GM18511 (cell line): Measurements from ENCODE around the gene TRAPPC12.
A peak's percentile ranks its signal among the peaks of the same experiment; 100 is the strongest.
"Not testable (repeated sequence)": the region's sequence is repeated elsewhere in the genome, so short reads cannot be mapped to it uniquely, and the experiment has no call there.

Experiments used
- ATAC-seq: cut with Tn5 transposase; IDR thresholded peaks from one replicate; pipeline ENCODE4 v1.9.1; 2021; ENCODE audit warnings: mild to moderate bottlenecking, moderate library complexity; ENCODE audit not compliant: unreplicated experiment

Gene TRAPPC12

DNA sequence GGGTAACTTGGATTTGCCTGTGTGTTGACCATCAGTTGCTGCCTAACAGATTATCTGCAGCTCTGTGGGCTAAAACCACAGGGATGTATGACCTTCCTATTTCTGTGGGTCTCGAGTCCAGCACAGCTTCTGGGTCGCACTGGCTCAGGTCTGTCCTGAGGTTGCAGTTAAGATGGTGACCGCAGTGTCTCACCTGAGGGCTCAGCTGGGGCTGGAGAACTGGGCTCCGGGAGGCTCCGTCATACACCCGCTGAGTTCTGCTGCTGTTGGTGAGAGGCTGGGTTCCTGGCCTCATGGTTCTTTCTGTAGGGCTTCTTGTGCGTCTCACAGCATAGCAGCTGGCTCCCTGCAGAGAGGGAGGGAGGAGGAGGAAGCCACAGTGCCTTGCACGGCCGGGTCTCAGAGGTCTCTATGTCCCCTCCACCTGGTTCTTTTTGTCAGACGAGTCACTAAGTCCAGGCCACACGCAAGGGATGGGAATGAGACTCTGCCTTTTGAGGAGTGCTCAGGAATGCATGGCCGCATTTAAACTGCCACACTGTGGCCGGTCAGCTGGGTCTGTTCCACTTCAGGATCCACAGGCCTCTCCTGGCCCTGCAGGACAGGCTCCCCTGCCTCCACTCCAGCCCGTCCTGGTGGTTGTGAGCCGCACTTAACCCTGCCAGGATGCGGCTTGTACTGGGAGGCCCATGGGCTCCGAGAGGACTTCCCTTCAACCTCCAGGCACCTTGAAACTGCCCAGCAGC is 72.6 kb downstream of the TRAPPC12 start:
- ATAC-seq = no peak

DNA sequence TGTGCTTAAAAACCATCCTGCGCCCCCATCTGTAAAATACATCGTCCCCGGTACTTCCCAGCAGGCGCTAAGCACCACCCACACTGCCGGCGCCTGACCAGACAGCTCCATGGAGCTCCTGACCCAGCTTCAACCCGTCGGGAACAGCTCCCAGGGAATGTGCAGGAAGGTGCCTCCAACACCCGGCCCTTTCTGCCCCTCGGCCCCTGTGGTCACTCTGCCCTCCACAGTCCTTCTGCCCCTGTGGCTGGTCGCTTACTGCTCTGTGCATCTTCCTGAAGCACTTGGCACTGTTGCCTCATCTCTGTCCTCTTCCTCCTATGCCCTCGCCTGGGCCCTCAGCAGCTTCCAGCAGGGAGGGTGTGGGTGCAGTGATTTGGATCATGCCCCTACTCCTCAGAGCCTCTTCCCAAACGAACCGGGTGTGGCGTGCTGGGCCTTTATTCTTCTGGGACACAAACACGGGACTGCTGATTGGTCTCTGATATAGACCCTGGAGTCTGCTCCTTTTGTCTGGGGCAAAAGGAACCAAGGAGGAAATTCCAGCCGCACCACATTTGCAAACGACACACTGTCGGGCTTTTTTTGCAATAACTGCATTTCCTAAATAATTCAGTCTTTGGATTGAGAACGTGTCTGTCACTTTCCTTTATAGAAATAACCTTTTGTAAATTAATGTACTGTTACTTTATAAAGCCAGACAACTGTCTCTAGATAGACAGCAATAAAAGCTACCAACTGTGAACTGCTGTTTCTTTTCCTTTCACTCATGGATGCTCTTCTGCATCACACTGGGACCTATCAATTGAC is 73.9 kb downstream of the TRAPPC12 start:
- no peak for ATAC-seq

DNA sequence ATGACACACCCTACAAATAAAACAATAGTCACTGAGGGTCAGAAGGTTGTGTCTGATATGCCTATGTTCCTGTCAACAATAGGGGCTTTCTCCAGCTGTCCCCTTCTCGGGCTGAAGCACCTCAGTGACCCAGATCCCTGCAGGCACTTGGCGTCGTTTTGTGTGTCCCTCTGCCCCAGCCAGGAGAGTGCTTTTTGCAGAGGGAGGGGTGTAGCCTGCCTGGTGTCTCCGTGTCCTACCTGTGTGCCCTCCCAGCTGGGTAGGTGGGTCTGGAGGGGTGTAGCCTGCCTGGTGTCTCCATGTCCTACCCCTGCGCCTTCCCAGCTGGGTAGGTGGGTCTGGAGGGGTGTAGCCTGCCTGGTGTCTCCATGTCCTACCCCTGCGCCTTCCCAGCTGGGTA is 74.5 kb downstream of the TRAPPC12 start:
- not testable (repeated sequence) for ATAC-seq

DNA sequence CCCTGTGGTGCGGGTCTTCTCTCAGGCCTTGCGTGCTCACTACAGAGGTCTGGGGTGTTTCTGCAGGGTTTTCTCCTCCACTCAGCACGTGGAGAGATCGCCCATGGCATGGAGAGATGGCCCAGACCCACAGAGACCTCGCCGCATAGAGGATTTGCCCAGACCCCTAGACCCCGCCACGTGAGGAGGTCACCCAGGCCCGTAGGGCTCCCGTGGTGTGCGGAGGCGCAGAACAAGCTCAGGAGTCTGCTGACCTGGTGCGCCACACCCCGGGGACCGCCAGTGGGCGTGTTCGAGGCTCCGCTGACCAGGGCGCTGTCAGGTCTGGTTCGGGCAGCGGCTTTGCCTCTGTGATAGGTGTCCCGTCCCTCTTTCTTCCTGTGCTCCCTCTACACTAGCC is 75.3 kb downstream of the TRAPPC12 start:
- ATAC-seq = no peak

DNA sequence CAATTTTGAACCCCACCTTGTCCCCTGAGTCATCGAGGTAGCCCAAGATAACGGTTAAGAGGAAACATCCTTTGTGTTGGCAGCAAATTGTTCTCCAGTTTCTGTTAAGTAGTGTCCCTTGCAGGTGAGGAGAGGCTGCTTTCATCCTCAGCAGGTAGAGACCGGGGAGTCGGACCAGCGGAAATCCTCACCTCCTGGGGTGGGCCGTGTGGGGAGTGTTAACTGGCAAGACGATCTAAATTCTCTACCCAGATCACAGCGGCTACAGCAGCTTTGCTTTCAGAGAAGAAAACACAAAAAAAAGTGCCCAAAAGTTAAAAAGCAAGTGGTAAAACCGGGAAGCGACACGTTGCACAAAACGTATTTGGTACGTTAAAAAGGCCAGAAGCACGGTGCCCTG is 76.6 kb downstream of the TRAPPC12 start:
- no peak for ATAC-seq

DNA sequence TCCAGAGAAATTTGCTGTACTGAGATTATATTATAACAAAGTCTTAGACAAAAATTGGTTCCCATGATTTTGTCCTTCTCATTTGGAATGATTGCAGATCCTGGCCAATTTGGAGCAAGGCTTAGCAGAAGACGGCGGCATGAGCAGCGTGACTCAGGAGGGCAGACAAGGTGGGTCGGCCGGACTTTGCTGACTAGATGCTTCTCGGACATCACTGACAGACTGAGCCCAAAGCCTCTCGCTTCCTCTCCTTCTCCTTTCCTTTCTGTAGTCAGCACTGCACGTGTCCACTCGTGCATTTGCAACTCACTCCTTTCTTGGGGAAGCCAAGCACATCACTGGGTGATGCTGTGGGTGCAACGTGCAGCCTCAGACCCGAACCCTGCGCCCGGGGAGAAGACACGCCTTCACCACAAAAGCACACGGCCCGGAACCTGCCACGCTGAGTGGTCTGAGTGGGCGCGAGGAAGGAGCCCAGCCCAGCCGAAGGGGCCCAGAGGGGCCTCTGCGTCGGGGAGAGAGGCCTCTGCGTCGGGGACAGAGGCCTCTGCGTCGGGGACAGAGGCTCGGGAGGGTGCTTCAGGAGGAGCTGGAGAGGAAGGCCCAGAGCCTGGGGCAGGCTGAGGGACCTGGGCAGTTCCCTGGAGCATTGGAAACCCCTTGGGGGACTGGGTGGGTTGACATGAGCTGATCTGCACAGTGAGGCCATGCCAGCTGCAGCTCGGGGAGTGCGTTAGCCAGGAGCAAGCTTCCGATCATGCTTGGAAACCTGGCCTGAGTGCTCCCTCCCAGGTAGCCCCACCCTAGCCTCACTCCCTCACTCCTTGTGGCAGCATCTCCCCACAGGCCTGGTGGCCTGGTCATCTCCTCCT is 78.3 kb downstream of the TRAPPC12 start:
- ATAC-seq = no peak

DNA sequence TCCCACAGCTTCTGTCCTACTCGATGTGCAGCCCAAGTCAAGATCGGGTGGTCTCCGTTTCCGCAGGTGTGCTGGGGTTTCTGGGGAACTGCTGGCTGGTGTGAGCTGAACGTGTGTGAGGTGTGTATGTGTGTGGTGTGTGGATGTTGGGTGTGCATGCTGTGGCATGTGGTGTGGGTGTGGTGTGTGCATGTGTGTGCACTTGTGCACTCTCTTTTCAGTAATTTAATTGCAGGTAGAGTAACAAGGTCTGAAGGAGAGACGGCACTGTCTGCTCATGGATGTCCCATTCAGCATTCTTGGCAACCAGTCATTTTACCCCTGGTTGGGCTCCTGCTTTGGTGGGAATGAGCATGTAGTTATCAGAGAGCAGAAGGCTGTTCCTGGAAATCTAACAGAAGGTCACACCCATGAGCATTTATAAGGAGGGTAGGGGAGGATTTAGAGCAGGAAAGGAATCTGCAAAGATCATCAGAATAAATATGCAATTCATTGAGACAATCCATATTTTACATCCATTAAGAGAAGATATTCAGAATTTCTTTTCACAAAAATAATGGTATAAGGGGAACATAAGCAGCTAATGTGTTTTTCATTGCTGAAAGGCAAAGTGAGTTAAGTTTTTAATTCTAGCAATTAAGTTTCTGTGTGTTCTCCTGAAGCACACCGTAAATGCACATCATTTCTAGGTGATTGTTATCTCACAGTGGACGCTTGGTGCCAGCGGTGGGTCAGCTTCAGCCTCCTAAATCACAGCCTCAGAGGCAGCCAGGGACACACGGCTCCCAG is 79.1 kb downstream of the TRAPPC12 start:
- no peak for ATAC-seq

DNA sequence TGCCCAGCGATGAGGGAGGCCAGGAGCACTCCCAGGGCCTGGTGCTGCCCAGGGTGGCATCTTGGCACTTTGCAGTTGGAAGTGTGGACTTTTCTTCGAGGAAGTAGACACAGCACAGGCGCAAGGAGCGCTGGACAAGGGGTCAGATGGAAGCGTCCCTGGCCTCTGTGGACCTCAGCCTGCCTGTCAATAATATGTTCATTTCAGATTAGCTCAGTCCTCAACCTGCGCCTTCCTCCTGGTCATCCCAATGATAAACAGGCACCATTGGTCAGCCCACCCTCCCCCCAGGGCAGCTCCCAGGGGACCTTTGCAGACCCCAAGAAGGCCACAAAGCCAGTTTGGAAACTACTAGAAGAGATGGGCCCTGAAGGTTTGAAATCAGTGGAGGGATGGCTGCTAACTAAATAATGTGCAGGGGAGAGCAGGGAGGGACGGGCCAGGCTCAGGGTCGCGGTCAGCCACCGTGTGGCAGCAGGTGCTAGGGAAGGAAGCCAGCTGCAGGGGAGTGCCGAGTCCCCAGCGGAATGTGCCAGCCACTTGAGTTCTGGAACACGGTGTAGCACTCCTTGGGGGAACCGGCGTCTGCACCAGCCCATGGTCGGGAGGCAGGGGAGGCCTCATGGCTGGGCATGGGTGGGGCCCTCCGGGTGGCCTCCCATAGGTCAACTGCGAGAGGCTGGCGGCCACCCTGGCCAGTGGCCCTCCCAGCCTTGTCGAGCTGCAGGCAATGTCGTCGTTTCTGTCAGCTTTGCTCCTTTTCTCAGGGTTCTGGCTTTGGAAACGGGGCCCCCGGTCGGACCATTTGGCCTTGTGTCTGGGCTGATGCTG is 79.9 kb downstream of the TRAPPC12 start:
- no peak for ATAC-seq

DNA sequence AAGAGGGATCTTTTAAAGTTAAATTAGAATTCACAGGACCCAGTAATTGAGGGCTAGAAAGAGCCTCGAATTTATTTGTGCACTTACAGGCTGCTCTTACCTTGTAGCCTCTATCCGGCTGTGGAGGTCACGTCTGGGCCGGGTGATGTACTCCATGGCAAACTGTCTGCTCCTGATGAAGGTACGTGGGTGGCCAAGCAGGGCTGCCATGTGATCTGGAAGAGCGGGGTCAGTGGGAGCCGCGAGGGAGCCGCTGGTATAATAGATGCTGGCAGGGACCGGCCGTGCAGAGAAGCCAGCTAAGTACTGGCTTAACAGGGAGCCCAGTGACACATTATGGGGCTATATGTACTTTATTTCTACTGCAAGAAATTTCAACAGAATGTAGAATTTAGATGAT is 80.7 kb downstream of the TRAPPC12 start:
- no peak for ATAC-seq

DNA sequence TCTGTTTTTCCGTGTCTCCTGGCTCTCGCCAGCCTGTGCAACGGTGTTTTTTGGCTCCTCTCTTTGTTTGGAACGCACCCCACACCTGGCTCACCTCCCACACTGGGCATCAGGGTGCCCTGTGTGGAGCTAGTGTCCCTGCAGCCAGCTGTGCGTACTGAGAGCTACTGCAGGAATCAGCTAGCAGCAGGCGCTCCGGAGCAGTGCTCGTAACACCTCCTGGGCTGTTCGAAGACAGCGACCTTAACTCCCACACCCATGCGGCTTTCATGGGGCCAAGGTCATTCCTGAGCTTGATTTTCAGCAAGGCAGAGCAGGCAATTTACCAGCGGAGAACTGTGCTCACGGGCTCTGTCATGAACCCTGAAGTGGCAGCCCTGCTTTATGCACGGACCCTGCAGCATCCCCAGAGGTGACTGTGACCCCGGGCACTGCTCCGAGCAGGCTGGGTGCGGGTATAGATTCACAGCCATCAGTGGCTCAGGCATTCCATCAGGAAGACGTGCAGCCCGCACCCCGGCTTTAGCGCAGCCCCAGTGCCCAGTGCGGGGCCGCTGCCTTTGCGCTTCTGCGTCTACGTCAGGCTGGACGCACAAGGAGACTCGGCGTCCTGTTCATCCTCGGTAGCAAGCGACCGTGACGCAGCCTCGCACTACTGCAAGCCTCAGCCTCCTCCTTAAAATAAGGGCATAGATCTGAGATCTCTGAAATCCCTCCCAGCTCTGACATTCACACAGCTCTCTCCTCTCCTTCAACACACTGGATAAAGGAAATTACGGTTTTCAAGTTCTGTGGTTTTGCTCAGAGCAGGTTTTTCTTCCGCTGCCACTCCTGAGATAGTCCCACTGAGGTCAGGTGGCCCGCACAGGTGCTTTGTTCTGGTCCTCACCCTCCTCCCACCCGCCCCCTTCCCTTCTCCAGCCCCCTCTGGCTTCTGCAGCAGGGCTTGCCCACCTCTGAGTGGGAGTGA is 81.6 kb downstream of the TRAPPC12 start:
- ATAC-seq = no peak

DNA sequence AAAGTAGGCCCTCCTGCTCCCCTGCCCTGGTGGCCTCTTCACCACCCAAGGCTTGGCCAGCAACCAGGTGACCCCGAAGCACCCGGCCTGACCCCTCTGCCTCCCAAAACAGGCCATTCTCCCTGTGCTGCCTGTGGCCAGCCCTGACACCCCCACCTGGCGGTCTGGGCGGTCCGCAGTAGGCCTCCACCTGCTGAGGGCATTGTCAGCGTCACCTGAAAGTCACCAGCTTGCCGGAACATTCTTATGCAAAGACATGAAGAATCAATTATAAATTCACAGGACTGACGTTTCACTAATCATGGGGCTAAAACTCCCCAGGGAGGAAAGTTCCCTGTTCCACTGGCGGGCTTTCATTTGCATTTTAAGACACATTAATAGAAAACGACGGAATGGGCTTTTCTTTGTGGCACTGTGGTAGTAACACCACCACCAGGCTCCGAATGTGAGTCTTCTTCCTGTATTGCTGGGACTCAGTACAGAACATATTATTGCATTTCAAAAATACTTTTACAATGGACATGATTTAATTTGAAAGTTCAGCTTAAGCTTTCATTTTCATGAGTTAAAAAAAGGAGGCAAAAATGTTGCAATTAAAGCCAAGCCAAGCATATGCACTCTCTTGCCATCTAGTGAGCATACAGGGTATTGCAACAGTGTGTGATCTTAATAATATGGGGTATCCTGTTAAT is 82.5 kb downstream of the TRAPPC12 start:
- peak; percentile 81 for ATAC-seq

DNA sequence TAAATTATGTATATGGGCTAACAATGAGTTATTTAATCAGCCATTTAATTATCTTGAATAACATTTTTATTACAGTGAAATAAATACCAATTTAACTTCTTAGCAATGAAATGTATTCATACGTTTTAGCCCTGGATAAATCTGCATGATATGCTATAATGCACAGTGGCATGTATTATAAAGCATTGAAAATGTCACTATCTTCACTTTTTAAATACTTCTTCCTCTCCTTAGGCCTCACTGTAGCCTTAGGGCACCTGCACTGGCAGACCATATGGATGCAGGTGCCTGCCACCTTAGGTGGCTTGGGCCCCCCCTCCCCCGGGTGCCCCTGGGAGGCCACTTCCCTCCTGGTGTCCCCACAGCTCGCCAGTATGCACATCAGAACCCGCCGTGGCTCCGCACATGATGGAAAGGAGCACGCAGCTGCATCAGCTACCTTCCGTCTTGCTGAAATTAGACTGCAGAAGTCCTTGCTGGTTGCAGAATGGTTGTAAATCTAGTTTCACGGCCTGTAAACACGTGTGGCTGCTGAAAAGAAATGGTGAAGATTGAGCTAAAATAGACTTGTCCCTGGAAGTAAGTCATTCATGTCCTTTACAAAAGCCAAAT is 83.1 kb downstream of the TRAPPC12 start:
- peak; percentile 6 for ATAC-seq

DNA sequence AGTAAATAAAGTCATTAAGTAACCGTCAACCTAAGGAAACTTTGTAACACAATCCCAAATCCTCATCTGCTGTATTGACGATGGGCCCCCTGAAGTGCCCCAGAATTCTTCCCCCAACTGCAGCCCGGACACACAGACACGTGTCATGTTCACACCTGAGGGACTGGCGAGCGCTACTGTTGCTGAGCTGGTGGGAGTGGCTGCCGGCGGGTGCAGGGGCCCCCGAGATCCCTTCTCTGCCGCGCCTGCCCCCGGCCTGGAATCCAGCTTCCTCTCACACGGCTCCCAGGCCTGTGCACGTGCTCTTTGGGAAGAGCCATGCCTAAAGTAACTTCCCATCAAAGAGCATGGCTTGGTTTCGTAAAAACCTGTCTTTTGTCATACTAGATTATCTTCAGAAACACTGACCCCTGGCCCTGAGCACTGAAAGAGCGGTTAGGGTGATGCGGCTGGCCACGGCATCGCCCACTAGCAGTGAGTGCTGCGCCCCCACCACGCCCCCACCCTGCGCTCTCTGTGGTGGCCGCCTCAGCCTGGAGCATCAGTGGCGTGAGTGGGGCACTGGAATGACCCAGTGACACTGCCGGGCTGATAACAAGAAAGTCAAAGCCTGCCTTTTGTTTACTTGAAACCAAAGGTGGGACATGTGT is 83.8 kb downstream of the TRAPPC12 start:
- no peak for ATAC-seq

DNA sequence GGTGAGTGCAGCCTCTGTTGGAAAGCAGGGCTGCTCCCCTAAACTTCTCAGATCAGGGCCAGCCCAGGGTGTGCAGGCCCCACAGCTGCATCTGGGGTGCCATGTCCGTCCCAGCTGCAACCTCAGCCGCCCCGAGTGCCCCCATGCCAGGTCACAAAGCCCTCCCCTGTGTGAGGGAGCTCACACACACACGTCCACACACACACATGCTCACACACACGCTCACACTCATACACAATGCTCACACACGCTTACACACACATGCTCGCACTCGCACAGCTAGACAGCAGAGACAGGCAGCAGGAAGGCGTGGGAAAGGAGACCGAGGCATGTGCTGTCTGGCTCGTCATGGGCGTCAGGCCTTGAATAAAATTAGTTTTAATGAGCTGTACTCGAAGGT is 84.5 kb downstream of the TRAPPC12 start:
- no peak for ATAC-seq

DNA sequence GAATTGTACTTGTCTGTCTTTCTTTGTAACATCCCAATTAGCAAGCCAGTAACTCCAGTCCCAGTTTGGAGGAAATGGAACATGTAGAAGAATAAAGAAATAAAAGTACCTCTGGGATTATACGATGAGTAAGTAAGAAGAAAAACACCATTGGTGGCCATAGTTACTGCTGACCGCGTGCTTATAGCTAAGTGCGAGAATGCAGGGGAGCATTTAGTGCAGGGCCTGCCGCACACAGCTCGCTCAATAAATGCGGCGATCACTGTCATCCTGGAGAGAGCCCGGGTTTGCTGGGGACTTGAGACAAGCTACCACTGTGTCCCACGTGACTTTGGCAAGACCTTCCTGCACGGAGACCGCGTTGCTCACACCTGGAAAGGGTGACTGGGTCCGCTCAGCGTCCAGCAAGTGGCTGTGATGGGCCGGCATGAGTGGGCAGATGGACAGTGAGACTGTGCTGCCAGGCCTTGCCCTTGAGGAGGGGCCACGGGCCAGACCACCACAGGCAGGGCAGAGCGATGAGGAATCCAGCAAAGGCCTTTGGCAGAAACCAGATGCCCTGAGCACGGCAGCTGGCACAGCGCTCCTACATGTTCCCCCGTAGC is 85.0 kb downstream of the TRAPPC12 start:
- ATAC-seq = no peak

DNA sequence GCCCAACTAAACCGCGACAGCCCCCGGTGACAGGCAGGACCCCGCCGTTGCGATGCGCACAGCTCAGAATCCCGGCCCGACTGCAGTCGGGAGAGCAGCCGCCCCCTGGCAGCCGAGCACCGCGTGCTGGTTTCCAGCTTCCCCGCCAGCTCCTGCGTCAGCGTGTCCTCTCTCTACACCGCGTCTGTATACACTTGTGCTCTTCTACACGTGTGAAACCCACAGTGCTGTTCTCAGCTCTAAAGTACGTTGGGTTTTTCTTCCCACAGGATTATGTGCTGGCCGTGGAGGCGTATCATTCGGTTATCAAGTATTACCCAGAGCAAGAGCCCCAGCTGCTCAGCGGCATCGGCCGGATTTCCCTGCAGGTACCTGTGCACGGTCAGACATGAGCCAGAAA is 85.8 kb downstream of the TRAPPC12 start:
- no peak for ATAC-seq
